HG02885 (cell line): ENCODE results near the gene LRRC75B.
A peak's percentile ranks its signal among the peaks of the same experiment; 100 is the strongest.
"Not testable (repeated sequence)": the region's sequence is repeated elsewhere in the genome, so short reads cannot be mapped to it uniquely, and the experiment has no call there.

Experiments
- ATAC-seq: cut with Tn5 transposase; IDR thresholded peaks from one replicate; pipeline ENCODE4 v1.9.1; 2021; ENCODE audit warnings: mild to moderate bottlenecking; ENCODE audit not compliant: unreplicated experiment, poor library complexity

The LRRC75B gene

DNA sequence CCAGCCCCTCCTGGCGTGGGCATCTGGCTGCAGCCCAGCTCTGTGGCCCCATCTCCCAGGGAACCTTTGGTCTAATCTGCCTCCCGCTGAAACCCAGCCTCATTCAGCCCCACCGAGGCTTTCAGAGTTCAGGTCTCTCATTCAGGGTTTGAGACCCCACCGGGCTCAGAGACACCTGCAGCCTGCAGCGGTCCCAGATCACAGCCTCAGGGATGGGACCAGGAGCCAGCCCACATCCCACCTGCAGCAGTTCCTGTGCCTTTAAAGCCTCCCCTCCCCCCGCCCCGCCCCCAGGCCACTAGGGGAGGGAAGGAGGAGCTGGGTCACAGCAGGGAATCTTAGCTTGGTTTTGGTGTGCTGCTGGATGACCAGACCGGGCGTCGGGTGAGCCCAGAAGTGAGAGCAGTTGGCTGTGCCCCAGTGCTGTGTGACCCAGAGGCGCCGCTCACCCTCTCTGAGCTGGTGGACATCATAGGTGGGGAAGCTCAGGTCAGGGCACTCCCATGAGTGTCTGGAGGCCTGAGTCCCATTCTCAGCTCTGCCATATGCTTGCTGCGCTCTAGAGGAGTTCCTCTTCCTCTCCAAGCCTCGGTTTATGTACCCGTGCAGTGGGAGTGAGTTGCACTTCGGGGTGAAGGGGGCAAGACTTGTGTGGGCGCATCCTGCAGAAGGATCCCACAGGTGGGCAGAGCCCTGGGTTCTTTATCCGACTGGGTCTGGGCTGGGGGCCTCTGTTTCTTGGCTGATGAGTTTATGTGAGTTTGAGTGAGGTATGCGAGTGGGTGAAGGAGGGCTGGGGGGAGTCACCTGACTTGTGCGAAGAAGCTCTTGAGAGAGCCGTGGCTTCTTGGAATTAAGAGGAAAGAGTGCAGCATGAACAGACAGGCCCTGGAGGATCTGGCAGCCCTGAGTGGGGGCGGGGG, 10.2 kb upstream of the LRRC75B start, which contains the start of gene GGT1:
Gene GGT1 (plus strand): TSS at position 347 of the 923 bp plus-strand sequence. CDS start 7,889 bp downstream, outside the sequence.
- ATAC-seq = not testable (repeated sequence)

DNA sequence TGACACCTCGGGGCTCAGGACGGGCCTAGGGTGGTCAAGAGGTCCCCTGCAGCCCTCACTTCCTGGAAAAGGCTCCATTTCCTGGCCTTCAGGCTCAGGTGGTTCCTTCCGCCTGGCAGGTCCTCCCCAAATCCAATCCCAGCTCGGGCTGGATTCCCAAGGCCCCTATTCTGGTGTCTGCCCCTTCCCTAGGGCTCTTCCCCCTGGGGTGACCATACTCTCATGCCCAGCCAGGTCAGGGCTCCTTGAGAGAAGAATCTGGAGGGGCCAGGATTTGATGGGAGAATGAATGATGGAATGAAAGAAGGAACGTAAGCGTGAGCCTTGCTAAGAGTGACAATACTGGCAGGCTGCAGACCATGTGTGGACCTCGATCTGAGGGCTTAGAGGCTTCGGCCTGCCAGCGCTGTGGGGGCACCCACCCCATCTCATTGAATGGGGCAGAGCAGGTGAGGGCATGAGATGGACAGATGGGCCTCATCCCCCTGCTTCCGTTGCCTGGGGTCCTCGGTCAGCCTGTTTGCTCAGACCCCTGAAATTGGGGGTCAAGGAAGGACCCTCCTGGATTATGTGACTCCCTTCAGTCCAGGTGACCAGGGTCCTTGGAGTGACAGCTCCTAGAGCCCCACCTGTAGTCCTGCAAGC, 9.4 kb upstream of the LRRC75B start:
- not testable (repeated sequence) for ATAC-seq

- ATAC-seq = no peak
Measured at GRCh38 chr22:24601217-24602104, 8.6 kb upstream of the LRRC75B start.

- ATAC-seq = not testable (repeated sequence)
Measured at GRCh38 chr22:24599958-24600715, 7.3 kb upstream of the LRRC75B start.

GRCh38 chr22:24599514-24599913, 6.6 kb upstream of the LRRC75B start:
- ATAC-seq = no peak

- not testable (repeated sequence) for ATAC-seq
Measured at GRCh38 chr22:24597076-24597475, 4.2 kb upstream of the LRRC75B start.

DNA sequence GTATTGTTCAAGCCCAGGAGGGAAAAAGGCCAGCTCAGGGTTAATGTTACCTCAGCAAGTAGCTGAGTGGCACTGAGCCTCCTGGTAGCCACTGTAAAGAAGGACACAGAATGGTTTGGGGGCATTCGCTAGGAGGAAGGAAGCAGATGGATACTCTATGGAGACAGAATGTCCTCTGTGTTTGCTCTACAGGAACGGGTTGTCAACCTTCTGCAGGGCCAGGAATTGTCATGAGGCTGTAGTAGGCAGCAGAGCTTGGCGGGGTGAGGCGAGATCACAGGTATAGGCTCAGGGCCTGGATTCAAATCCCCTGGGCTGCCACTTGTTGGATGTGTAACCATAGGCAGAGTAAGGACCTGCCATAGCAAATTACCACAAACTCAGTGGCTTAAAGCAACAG, 3.0 kb upstream of the LRRC75B start:
- ATAC-seq = no peak

GRCh38 chr22:24595228-24595627, 2.4 kb upstream of the LRRC75B start:
- ATAC-seq = no peak

DNA sequence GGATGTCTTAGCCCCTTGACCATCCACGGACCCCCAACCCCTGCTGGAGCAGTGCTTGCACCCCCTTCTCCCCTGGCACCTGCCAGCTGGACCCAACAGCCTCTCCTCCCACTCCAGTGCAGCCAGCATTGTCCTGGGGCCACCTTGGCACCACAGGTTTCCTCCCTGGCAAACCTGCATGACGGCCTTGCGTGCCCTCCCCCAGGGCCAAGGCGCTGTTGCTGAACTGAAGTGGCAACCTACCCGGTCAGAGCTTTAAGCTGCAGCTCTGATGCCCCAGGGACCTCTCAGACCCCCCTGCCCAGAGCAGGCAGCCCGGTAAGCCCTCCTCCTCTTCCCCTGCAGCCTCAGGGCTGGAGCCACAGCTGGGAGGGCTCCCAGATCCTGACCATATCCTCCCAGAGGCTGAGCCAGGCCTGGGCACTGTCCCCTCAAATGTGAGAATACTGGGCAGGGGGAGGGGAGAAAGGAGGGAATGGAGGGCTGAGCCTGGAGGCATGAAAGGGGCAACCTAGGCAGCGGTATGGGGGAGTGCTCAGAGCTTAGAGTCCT, 1.8 kb upstream of the LRRC75B start:
- ATAC-seq = no peak

DNA sequence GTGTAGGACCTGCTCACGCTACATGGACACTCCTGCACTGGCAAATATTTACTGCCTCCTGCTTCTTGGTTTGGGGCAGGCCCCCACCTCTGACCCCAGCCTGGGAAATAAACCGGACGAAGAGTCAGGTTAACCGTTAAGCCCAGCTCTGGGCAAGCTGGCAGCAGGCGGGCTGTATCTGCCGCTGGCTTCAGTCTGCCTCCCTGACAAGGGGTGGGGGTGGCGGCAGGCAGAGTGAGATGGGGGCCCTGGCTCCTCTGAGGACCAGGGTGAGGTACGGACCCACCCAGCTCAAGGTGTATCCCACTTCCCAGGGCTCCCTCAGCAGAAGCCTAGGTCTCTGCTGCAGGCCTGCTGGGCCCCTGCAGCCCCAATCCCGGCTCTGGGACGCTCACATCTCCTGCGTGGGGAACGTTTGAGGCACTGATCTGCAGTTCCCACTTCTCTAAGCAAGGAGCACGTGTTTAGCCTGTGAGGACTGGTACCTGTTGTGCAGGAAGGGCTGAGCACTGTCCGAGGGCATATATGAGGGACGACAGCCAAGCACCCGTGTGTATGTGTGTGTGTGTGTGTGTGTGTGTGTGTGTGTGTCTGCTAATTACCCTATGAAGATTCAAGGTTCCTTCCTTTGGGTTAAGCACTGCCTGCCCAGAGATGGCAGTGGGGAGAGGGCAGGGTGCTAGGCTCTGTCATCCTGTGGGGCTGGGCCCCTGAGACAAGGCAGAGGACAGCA, 1.1 kb upstream of the LRRC75B start:
- ATAC-seq = no peak

- ATAC-seq = not testable (repeated sequence)
Measured at GRCh38 chr22:24593559-24593835, 624 bp upstream of the LRRC75B start.

DNA sequence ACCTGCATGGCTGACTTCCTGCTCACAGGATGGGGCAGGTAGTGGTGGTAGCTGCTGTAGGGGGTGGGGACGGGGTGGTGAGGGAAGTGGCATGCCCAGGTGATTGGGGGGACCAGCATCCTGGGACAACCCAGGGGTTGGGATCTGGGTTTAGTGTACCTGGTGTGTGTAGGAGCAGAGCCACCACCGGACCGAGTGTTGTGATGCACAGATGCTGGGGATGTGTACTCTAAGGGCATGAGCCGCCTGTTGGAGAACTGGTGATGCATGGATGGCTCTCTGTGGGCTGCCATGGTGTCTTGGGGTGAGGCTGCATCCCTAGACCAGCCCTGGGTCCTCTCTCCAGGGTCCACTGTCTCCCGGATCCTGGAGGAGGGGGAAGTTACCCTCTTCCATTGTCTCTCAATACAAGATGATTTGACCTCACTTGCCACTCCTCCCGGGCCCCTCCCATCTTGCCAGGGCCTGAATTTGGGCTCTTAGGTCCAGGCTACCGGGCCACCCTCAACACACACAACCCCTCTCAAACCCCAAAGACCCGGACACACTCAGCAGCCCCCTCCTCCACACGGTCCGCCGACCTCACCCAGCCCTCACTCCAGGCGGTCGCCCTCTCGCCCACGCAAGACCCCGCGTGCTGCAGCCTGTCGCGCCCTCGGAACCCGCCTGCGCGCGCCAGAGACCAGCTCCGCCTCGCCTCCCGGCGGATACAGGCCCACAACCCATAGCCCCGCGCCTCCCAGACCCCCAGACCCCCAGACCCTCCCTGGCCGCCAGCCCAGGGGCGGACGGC, 619 bp downstream of the LRRC75B start:
- ATAC-seq = peak; percentile 26

DNA sequence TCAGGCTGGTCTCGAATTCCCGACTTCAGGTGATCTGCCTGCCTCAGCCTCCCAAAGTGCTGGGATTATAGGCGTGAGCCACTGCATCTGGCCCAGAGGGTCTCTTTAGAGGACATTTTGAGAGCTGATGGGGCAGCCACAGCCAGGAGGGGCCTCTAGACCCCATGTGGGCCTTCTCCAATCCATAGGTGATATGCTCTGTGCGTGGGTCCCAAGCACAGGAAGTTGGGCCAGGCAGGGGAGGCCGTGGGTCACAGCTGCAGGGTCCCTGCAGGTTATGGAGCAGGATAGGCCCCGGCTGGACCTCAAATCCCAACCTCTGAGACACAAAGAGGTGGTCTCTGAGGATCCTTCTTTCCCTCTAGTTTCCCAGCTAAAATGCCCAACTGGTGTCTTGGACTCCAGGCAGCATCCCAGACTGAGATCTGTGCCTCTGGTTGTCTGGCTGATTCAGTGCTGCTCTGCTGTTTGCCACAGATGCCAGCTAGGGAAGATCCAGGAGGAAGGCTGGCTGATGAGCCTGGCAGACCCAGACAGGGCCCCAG, 1.5 kb downstream of the LRRC75B start:
- no peak for ATAC-seq

DNA sequence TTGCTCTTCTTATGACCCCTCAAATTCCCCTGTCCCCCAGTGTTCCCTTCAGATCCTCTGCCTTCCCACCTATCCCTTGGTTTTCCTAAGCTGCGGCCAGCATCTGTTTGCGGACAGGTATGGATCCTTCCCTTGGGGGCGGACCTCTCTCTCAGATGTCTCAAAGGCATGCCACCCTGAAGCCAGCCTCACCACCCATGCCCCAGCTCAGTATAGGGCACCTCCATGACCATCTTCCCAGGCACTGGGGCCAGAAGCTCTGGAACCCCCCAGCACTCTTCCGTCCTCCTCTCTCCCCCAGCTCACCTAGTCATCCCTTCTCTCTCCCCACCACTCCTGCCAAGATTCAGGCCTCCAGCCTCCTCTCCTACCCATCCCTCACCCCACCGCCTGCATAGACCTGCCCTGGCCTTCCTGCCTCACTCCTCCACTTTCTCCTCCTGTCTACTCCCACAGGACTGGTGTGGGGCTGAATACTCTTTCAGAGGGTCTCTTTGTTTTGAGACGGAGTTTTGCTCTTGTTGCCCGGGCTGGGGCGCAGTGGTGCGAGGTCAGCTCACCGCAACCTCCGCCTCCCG, 2.2 kb downstream of the LRRC75B start:
- ATAC-seq = no peak

GRCh38 chr22:24589518-24590030, 3.3 kb downstream of the LRRC75B start:
- ATAC-seq = no peak

GRCh38 chr22:24588757-24589481, 4.0 kb downstream of the LRRC75B start:
- no peak for ATAC-seq

DNA sequence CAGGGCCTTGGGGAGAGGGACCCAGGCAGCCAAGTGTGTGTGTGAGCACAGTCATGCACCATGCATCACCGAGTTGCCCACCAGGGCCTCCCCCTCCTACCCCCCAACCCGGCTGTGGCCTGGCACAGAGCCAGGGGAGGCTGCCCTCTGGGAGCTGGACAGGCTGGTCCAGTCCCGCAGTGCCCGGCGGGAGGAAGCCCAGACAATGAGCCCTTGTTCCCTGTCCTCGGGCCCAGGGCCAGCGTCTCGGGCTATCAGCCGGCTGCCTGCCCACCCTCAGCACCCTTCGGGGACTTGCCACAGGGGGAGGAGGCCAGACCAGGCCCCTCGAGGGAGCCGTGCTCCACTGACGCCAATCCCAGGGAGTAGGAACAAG, 4.5 kb downstream of the LRRC75B start:
- ATAC-seq = no peak
